Measurements from ENCODE around the gene SAT2.
"Not testable (repeated sequence)": the region's sequence is repeated elsewhere in the genome, so short reads cannot be mapped to it uniquely, and the experiment has no call there.

SAT2 gene

GRCh38 chr17:7626956-7627249, 718 bp downstream of the SAT2 start:
- Histone ChIP-seq H3K27me3 (ENCODE audit: insufficient read depth, poor library complexity, severe bottlenecking) (no peaks in the 10 kb centered on the region), H3K27ac (replicated peaks) (no peak overlapping the region), H3K4me3 (replicated peaks; ENCODE audit: insufficient read depth, low read length) (no peak overlapping the region)
- DNase-seq (ENCODE audit: low read depth in 1 of 2, low spot score in 1 of 2) = no peak
- TF ChIP-seq REST (IDR thresholded peaks at IDR 0.05; ENCODE audit: insufficient replicate concordance, low read depth) (no peak), GABPA (IDR thresholded peaks at IDR 0.05; ENCODE audit: low read depth) (no peak), SPI1 (IDR thresholded peaks at IDR 0.05; ENCODE audit: borderline replicate concordance, low read depth) (no peak), CTCF (IDR thresholded peaks at IDR 0.05; ENCODE audit: insufficient read depth, low read length) (no peak), POLR2AphosphoS5 (IDR thresholded peaks at IDR 0.05; ENCODE audit: low read depth) (no peak)

- Histone ChIP-seq H3K27ac (replicated peaks) (no peak overlapping the region), H3K27me3 (ENCODE audit: insufficient read depth, poor library complexity, severe bottlenecking) (no peaks in the 10 kb centered on the region), H3K4me3 (replicated peaks; ENCODE audit: insufficient read depth, low read length) (no peak overlapping the region)
- no peak for DNase-seq (ENCODE audit: low read depth in 1 of 2, low spot score in 1 of 2)
- TF ChIP-seq REST (IDR thresholded peaks at IDR 0.05; ENCODE audit: insufficient replicate concordance, low read depth) (no peak), GABPA (IDR thresholded peaks at IDR 0.05; ENCODE audit: low read depth) (no peak), SPI1 (IDR thresholded peaks at IDR 0.05; ENCODE audit: borderline replicate concordance, low read depth) (no peak), CTCF (IDR thresholded peaks at IDR 0.05; ENCODE audit: insufficient read depth, low read length) (no peak)
These were observed 1.3 kb downstream of the SAT2 start for GRCh38 chr17:7626307-7626706.

GRCh38 chr17:7625749-7626148, 1.9 kb downstream of the SAT2 start:
- DNase-seq (ENCODE audit: low read depth in 1 of 2, low spot score in 1 of 2); H3K27me3 ChIP-seq (ENCODE audit: insufficient read depth, poor library complexity, severe bottlenecking); H3K4me3 ChIP-seq (replicated peaks; ENCODE audit: insufficient read depth, low read length); H3K27ac ChIP-seq (replicated peaks): not testable (repeated sequence)

DNA sequence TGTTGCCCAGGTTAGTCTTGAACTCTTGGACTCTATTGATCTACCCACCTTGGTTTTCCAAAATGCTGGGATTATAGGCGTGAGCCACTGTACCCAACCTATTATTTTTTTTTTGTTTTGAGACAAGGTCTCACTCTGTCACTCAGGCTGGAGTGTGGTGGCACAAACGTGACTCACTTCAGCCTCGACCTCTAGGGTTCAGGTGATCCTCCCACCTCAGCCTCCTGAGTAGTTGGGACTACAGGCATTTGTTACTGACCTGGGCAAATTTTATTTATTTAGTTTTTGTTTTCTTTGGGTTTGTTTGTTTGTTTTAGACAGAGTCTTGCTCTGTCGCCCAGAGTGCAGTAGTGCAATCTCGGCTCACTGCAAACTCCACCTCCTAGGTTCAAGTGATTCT, 4.0 kb downstream of the SAT2 start:
- Histone ChIP-seq H3K27ac (replicated peaks) (no peak overlapping the region), H3K27me3 (ENCODE audit: insufficient read depth, poor library complexity, severe bottlenecking) (no peaks in the 10 kb centered on the region), H3K4me3 (replicated peaks; ENCODE audit: insufficient read depth, low read length) (no peak overlapping the region)
- TF ChIP-seq SPI1 (IDR thresholded peaks at IDR 0.05; ENCODE audit: borderline replicate concordance, low read depth) (no peak), GABPA (IDR thresholded peaks at IDR 0.05; ENCODE audit: low read depth) (no peak), CTCF (IDR thresholded peaks at IDR 0.05; ENCODE audit: insufficient read depth, low read length) (no peak), POLR2AphosphoS5 (IDR thresholded peaks at IDR 0.05; ENCODE audit: low read depth) (no peak), REST (IDR thresholded peaks at IDR 0.05; ENCODE audit: insufficient replicate concordance, low read depth) (no peak)
- DNase-seq (ENCODE audit: low read depth in 1 of 2, low spot score in 1 of 2) = no peak

All from HL-60 (cell line).